Measurements from ENCODE around the gene KDM8.

Gene KDM8

DNA sequence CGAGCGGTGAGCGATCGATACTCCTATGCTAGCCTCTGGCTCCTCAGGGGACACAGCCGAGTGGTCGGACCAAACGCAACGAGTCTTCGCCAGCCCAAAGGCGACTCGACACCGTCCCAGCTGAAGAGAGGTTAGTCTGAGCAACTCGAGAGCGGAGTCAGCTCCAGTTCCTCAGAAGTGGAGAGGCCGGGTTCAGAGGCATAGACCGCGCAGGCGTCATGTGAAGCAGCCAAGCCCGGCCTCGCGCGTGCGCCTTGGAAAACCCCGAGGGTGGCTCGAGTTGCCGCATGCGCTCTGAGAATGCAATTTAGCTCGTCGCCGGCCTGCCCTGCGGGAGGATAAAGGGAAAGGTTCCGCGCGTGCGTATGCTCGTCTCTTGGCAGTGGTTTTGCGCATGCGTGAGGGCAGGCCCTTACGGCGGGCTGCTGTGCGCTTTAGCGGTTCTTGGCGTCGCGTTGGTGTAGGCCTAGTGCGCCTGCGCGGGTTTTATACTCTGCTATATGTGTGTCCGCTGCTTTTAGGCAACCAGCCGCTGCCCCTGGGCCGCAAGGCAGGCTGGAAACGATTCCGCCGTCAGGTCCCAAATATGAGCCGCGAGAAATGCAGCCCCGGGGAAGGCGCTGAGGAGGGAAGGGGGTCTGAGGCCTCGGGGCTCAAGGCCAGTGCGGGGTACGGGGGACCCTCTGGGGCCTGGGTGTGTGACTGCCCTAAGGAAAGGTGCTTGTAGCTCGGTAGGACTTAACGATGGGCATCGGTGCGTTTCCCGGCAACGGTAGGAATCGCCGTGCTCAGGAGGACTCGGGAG is at the start of gene KDM8:
Gene KDM8, plus strand, starts transcription at position 20 of the 805 bp plus-strand sequence. CDS start 6,598 bp downstream, outside the sequence.
- DNase-seq = peak; percentile 70 to 100 (median 99)

DNA sequence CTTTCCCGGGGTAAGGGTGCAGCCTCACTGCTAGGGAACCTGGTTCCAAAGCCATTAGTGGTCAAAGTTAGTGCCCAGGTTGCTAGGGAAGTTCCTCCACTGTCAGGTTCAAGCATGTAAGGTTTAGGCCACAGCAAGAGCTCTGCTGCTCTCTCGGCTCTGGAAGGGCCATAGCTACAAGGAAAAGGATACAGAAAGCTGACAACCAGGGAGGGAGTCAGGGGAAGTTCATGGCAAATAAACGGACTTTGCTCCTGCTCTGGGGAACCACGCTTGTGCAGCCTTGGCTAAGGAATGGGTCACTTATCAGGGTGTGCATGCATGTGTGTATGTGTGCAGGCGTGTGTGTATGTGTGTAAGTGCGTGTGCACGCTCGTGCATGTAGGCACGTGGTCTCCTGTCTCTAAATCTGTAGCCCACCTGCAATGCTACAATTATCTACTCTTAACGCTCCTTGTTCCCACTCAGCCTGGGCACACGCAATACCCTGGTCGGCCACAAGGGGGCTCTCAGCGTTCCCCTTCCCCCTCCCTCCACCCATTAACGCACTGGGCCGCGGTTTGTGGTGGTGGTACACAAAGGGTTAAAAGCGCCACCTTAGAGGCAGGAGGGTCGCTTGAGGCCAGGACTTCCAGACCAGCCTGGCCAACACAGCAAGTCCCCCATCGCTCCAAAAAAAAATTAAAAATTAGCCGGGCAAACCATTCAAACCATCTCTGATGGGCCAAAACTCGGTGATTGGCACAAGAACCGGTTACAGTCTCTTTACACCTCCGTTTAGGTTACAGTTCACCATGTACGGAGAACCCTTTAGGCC is 48.4 kb upstream of the KDM8 start:
- DNase-seq = peak in 28 of 56 donors; percentile 0 to 63 (median 6)

- DNase-seq = no peak
Observed at GRCh38 chr16:27156579-27156978, 46.7 kb upstream of the KDM8 start.

GRCh38 chr16:27161398-27161797 is 41.9 kb upstream of the KDM8 start:
- DNase-seq = no peak

DNA sequence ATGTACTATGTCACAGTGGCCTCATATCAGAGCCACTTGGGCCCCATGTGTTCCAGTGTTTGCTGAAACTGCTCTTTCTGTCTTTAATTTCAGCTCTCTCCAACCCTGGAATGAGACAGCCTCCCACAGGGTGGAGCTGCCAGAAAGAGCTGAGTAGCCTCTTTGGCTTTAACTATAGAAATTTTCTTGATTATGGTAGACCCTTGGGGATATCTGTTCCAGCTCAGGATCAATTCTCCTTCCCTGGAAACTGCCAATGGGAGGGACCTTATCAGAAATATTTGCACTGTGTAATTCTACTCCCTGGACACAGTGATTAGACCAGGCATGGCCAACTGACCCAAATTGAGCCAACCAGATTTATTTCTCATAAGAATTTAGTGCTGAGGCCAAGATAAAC is 39.0 kb upstream of the KDM8 start:
- DNase-seq = no peak

- DNase-seq = no peak
Observed at GRCh38 chr16:27165576-27165975, 37.8 kb upstream of the KDM8 start.

- no peak for DNase-seq
Observed at GRCh38 chr16:27168790-27169189, 34.5 kb upstream of the KDM8 start.

DNA sequence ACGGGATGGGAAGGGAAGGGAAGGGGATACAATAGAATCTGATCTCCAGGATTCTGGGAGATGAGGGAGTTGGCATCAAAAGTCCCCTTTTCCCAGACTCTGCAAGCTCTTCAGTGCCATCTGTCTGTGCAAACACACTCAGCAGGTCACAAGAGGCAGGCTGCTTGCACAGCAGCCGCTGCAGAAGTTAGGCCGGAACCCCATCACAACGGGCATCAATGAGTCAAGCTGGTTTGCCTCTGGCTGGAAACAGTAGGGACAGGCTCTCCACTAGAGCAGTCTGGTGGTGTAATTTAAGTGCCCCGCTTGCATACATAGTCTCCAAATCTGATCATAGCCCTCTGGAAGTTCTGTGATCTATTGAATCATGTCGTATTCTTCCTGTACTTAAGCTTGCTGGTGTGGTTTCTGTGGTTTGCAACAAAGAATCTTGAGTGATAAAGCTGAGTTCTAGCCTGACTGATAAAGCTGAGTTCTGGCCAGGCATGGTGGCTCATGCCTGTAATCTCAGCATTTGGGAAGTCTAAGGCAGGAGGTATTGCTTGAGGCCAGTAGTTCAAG is 33.7 kb upstream of the KDM8 start:
- DNase-seq = no peak

DNA sequence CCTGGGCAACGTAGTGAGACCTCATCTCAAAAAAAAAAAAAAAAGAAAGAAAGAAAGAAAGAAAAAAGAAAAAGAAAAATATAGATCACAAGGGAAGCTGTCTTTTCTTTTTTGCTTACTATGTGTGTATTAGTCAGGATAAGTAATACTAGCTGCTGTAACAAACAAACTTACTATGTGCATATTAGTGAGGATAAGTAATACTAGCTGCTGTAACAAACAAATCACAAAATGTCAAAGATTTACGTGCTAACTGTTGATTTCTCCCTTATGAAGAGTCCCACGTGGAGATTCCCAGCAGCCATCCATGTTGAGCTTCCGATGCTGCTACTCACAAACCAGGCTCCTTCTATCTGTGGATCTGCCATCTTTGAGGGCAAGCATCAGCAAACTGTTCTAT is 31.7 kb upstream of the KDM8 start:
- no peak for DNase-seq

DNA sequence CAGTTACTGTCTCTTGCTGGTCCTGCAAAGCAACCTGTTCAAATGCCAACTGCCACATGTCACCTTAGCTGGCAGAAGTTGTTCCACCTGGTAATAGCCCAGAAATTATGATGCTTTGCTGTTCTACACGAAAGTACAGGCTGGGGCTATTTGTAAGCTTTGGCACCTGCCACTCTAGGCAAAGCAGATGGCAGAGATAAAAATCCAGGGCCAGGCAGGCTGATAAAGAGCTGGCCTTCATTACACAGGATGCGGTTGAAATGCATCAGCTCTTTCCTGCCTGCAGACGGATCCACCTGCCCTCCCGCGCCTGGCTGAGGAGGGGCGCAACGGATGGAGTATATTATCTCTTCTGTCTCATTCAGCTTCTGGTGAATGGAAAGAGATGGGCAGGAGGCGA is 29.3 kb upstream of the KDM8 start:
- DNase-seq = no peak

DNA sequence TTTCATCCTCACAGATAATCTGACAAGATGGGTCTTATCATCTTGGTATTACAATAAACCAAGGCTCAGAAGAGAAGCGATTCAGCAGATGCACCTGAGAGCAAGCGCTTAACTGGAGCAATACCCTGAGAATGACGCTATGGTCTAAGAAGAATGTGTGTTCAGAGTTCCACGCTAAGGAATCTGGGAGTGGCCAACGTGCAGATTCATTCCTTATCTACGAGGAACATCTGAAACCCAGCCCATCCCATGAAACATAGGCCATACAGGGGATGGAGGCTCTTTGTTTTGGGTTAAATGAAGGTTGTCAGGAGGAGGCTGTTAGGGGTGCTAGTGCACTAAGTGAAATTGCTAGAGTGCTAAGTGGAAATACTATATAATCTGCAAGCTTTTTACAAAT is 28.5 kb upstream of the KDM8 start:
- no peak for DNase-seq

- DNase-seq = no peak
Observed at GRCh38 chr16:27175888-27176287, 27.4 kb upstream of the KDM8 start.

DNA sequence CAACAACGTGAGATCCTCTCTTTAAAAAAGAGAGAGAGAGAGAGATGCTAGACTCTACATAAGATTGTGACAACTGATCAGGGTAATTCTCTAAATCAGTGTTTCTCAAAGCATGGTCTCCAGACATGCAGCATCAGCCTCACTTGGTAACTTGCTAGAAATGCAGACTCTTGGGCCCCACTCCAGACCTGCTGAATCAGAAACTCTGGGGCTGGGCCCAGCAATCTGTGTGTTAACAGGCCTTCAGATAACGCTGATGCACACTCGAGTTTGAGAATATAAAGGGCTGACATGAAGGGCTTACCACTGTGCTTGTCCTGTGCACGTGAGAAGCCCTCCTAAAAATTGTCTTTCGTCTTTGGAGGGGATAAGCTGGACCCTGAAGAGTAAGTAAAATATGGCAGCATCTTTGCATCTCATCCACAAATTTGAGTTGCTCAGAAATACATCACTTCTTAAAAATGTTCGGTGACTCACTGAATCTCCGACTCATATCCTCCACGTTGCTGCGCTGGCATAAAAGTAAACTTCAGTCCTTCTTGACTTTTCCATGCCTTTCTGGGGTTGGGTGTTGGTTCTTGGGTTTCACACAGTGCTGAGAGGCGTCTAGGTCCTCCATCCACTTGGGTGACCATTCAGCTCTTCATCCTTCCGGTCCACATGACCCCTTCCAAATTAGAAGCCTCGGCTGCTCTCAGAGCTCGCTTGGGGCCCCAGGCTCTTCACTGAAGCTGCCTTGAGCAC is 26.1 kb upstream of the KDM8 start:
- no peak for DNase-seq

DNA sequence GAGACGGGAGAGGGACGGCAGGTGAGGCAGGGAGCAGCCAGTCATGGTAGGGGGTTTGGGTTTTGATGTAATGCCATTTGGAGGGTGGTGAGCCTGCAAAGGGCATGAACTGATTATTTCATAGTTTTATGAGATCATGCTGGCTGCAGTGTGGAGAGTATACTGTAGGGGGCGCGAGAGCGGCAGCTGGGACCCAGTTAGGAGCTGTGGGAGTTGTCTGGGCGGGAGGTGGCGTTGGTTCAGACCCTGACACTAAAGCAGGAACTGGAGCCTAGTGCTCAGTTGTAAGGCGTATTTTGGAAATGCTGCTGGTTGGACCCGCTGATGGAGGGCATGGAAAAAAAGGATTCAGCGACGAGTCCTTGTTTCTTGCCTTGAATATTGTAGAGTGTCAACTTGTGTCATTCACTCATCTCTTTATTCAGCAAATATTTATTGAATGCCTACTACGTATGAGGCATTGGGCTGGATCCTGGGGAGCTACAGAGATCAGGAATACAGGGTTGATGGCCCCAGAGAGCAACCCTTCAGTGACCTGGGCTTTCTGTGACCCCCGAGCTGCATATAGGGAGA is 23.7 kb upstream of the KDM8 start:
- DNase-seq = peak in 45 of 56 donors; percentile 0 to 75 (median 16)

- no peak for DNase-seq
Observed at GRCh38 chr16:27181019-27181790, 22.1 kb upstream of the KDM8 start.

DNA sequence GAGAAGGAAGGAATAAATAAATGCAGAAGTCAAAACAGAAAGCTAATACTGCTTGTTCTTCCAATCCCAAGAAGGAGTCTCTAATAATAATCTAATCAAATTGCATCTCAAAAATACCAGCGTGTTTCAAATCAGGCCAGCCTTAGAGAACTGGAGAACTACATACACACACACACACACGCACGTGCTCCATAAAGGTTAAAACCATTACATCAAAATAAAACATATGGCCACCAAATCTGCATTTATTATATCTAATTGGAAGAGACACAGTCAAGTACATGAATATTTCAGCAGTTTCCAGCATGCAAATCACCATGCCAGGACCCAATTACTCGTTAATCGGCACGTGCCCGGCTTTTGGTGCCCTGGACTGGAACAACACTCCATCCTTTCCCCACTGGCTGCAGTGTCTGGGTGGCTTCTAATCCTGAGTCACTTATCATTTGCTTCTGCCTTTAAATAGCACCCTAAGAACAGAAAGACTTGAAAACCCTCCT is 20.4 kb upstream of the KDM8 start:
- DNase-seq = no peak

GRCh38 chr16:27185776-27186130 is 17.6 kb upstream of the KDM8 start:
- DNase-seq = no peak

GRCh38 chr16:27188633-27189032 is 14.7 kb upstream of the KDM8 start:
- no peak for DNase-seq

- no peak for DNase-seq
Observed at GRCh38 chr16:27189335-27189972, 13.9 kb upstream of the KDM8 start.
